ENCODE results near the gene SAG.

GRCh38 chr2:233300401-233300800 lies 7.2 kb upstream of the SAG start:
- TF ChIP-seq POLR2A (IDR thresholded peaks at IDR 0.05) (no peak), POLR2AphosphoS5 (IDR thresholded peaks at IDR 0.05) (no peak), EP300 (IDR thresholded peaks at IDR 0.05) (no peak)
- TF ChIP-seq, protein P1, sequence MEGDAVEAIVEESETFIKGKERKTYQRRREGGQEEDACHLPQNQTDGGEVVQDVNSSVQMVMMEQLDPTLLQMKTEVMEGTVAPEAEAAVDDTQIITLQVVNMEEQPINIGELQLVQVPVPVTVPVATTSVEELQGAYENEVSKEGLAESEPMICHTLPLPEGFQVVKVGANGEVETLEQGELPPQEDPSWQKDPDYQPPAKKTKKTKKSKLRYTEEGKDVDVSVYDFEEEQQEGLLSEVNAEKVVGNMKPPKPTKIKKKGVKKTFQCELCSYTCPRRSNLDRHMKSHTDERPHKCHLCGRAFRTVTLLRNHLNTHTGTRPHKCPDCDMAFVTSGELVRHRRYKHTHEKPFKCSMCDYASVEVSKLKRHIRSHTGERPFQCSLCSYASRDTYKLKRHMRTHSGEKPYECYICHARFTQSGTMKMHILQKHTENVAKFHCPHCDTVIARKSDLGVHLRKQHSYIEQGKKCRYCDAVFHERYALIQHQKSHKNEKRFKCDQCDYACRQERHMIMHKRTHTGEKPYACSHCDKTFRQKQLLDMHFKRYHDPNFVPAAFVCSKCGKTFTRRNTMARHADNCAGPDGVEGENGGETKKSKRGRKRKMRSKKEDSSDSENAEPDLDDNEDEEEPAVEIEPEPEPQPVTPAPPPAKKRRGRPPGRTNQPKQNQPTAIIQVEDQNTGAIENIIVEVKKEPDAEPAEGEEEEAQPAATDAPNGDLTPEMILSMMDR (IDR thresholded peaks at IDR 0.05), result no peak

All from stomach (tissue), 4 donors.